HEK293 (cell line): Measurements from ENCODE around the gene MAP3K14.

Experiments
- BCL11B ChIP-seq: fragments of 450-650 bp; formaldehyde crosslinking; IDR thresholded peaks from 2 replicates; pipeline ENCODE4 v1.5.1; 2016; ENCODE audit warnings: low read depth, missing biosample characterization, missing genetic modification characterization
- FEZF1 ChIP-seq: fragments of 450-650 bp; formaldehyde crosslinking; IDR thresholded peaks from 2 replicates; pipeline ENCODE4 v1.5.1; 2016; ENCODE audit warnings: missing biosample characterization, missing genetic modification characterization
- GFI1B ChIP-seq: fragments of 450-650 bp; formaldehyde crosslinking; IDR thresholded peaks from 2 replicates; pipeline ENCODE4 v1.5.1; 2016; ENCODE audit warnings: missing biosample characterization, missing genetic modification characterization
- KLF10 ChIP-seq: fragments of 450-650 bp; IDR thresholded peaks from 2 replicates; pipeline ENCODE4 v1.5.1; 2018; ENCODE audit warnings: missing biosample characterization, mild to moderate bottlenecking, missing genetic modification characterization
- OSR2 ChIP-seq: fragments of 450-650 bp; formaldehyde crosslinking; IDR thresholded peaks from 2 replicates; pipeline ENCODE4 v1.5.1; 2016; ENCODE audit warnings: missing biosample characterization, missing genetic modification characterization
- SP7 ChIP-seq: fragments of 450-650 bp; formaldehyde crosslinking; IDR thresholded peaks from 2 replicates; pipeline ENCODE4 v1.5.1; 2016; ENCODE audit warnings: missing biosample characterization, missing genetic modification characterization
- ZBTB17 ChIP-seq: fragments of 450-650 bp; formaldehyde crosslinking; IDR thresholded peaks from 2 replicates; pipeline ENCODE4 v1.5.1; 2016; ENCODE audit warnings: missing biosample characterization, missing genetic modification characterization
- ZNF146 ChIP-seq: fragments of 450-650 bp; formaldehyde crosslinking; IDR thresholded peaks from 2 replicates; pipeline ENCODE4 v1.5.1; 2016; ENCODE audit warnings: missing biosample characterization, missing genetic modification characterization
- ZNF2 ChIP-seq: fragments of 450-650 bp; formaldehyde crosslinking; IDR thresholded peaks from 2 replicates; pipeline ENCODE4 v1.5.1; 2016; ENCODE audit warnings: missing biosample characterization, missing genetic modification characterization
- ZNF501 ChIP-seq: fragments of 450-650 bp; formaldehyde crosslinking; IDR thresholded peaks from 2 replicates; pipeline ENCODE4 v1.5.1; 2016; ENCODE audit warnings: missing biosample characterization, missing genetic modification characterization
- ZNF610 ChIP-seq: fragments of 450-650 bp; formaldehyde crosslinking; IDR thresholded peaks from 2 replicates; pipeline ENCODE4 v1.5.1; 2016; ENCODE audit warnings: missing biosample characterization, missing genetic modification characterization, borderline replicate concordance
- ZNF664 ChIP-seq: fragments of 450-650 bp; formaldehyde crosslinking; IDR thresholded peaks from 2 replicates; pipeline ENCODE4 v1.5.1; 2016; ENCODE audit warnings: missing biosample characterization, missing genetic modification characterization
- ZXDB ChIP-seq: fragments of 450-650 bp; formaldehyde crosslinking; IDR thresholded peaks from 2 replicates; pipeline ENCODE4 v1.5.1; 2016; ENCODE audit warnings: missing biosample characterization, missing genetic modification characterization
- TF ChIP-seq, protein P1 (sequence below): fragments of 450-650 bp; formaldehyde crosslinking; IDR thresholded peaks from 2 replicates; pipeline ENCODE4 v1.5.1; 2017; ENCODE audit warnings: missing biosample characterization, missing genetic modification characterization
- TF ChIP-seq, protein P2 (sequence below): fragments of 450-650 bp; formaldehyde crosslinking; IDR thresholded peaks from 2 replicates; pipeline ENCODE4 v1.5.1; 2017; ENCODE audit warnings: missing biosample characterization, missing genetic modification characterization
- TF ChIP-seq, protein P3 (sequence below): fragments of 450-650 bp; IDR thresholded peaks from 2 replicates; pipeline ENCODE4 v1.5.1; 2018; ENCODE audit warnings: missing biosample characterization, mild to moderate bottlenecking, missing genetic modification characterization
- TF ChIP-seq, protein P4 (sequence below): fragments of 450-650 bp; formaldehyde crosslinking; IDR thresholded peaks from 2 replicates; pipeline ENCODE4 v1.5.1; 2017; ENCODE audit warnings: missing biosample characterization, missing genetic modification characterization
- TF ChIP-seq, protein P5 (sequence below): fragments of 450-650 bp; formaldehyde crosslinking; IDR thresholded peaks from 2 replicates; pipeline ENCODE4 v1.5.1; 2016; ENCODE audit warnings: missing biosample characterization, missing genetic modification characterization
- TF ChIP-seq, protein P6 (sequence below): fragments of 450-650 bp; formaldehyde crosslinking; conservative IDR thresholded peaks from 2 replicates; pipeline ENCODE4 v1.5.1; 2016; ENCODE audit warnings: low read depth, missing biosample characterization, missing genetic modification characterization

MAP3K14 gene

DNA sequence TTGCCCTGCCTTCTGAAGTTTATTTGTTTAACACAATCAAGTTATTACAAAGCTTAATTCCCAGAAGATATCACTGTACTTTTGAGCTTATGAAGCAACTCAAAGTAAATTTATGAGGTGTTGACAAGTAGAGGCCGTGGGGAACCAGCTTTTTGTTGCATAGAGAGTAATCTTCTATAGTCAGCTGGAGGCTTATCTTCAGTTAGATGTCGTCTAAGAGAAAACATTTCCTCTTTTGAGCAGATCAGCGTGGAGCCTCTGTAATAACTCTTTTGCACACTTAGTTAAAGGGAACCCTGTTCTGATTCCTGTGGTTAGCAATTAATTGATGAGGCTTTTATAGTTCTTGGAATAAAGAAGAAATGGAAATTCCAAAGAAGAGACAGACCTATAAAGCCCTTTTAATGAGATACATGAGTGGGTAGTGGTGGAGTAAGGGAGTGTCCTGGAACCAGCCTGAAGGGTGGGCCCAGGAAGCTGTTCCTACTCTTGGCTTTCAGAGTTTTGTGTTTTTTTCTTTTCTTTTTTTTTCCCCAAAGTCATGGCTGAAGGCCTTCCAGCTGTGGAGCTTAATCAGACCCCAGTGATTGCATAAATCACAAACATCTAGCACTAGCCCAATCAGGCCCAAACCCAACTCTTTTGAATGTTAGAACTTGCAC, 28.9 kb upstream of the MAP3K14 start (continued):
- TF ChIP-seq, protein P1, sequence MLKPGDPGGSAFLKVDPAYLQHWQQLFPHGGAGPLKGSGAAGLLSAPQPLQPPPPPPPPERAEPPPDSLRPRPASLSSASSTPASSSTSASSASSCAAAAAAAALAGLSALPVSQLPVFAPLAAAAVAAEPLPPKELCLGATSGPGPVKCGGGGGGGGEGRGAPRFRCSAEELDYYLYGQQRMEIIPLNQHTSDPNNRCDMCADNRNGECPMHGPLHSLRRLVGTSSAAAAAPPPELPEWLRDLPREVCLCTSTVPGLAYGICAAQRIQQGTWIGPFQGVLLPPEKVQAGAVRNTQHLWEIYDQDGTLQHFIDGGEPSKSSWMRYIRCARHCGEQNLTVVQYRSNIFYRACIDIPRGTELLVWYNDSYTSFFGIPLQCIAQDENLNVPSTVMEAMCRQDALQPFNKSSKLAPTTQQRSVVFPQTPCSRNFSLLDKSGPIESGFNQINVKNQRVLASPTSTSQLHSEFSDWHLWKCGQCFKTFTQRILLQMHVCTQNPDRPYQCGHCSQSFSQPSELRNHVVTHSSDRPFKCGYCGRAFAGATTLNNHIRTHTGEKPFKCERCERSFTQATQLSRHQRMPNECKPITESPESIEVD (tag by site-specific recombination) = peak; percentile 96
- TF ChIP-seq, protein P2, sequence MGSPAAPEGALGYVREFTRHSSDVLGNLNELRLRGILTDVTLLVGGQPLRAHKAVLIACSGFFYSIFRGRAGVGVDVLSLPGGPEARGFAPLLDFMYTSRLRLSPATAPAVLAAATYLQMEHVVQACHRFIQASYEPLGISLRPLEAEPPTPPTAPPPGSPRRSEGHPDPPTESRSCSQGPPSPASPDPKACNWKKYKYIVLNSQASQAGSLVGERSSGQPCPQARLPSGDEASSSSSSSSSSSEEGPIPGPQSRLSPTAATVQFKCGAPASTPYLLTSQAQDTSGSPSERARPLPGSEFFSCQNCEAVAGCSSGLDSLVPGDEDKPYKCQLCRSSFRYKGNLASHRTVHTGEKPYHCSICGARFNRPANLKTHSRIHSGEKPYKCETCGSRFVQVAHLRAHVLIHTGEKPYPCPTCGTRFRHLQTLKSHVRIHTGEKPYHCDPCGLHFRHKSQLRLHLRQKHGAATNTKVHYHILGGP = peak; percentile 89
- TF ChIP-seq ZNF501 (tag by site-specific recombination) (no peak), OSR2 (peak; percentile 94), ZNF146 (peak; percentile 29; the same call in 1 of the 2 replicates), ZNF2 (tag by site-specific recombination) (0 out of 2 replicates have a peak, but pooled peaks have one; percentile 45), ZXDB (tag by site-specific recombination) (peak; percentile 87), GFI1B (tag by site-specific recombination) (peak; percentile 60), BCL11B (peak; percentile 55; the same call in 1 of the 2 replicates), ZBTB17 (tag by site-specific recombination) (peak; percentile 30; the same call in 1 of the 2 replicates), KLF10 (peak; percentile 88), ZNF664 (tag by site-specific recombination) (peak; percentile 98), ZNF610 (0 out of 2 replicates have a peak, but pooled peaks have one; percentile 38), FEZF1 (peak; percentile 98), SP7 (tag by site-specific recombination) (peak; percentile 97)
- TF ChIP-seq, protein P3, sequence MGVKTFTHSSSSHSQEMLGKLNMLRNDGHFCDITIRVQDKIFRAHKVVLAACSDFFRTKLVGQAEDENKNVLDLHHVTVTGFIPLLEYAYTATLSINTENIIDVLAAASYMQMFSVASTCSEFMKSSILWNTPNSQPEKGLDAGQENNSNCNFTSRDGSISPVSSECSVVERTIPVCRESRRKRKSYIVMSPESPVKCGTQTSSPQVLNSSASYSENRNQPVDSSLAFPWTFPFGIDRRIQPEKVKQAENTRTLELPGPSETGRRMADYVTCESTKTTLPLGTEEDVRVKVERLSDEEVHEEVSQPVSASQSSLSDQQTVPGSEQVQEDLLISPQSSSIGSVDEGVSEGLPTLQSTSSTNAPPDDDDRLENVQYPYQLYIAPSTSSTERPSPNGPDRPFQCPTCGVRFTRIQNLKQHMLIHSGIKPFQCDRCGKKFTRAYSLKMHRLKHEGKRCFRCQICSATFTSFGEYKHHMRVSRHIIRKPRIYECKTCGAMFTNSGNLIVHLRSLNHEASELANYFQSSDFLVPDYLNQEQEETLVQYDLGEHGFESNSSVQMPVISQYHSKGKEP (tag by site-specific recombination) = peak; percentile 90
- TF ChIP-seq, protein P4, sequence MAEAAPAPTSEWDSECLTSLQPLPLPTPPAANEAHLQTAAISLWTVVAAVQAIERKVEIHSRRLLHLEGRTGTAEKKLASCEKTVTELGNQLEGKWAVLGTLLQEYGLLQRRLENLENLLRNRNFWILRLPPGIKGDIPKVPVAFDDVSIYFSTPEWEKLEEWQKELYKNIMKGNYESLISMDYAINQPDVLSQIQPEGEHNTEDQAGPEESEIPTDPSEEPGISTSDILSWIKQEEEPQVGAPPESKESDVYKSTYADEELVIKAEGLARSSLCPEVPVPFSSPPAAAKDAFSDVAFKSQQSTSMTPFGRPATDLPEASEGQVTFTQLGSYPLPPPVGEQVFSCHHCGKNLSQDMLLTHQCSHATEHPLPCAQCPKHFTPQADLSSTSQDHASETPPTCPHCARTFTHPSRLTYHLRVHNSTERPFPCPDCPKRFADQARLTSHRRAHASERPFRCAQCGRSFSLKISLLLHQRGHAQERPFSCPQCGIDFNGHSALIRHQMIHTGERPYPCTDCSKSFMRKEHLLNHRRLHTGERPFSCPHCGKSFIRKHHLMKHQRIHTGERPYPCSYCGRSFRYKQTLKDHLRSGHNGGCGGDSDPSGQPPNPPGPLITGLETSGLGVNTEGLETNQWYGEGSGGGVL (tag by site-specific recombination) = peak; percentile 54
- TF ChIP-seq, protein P5, sequence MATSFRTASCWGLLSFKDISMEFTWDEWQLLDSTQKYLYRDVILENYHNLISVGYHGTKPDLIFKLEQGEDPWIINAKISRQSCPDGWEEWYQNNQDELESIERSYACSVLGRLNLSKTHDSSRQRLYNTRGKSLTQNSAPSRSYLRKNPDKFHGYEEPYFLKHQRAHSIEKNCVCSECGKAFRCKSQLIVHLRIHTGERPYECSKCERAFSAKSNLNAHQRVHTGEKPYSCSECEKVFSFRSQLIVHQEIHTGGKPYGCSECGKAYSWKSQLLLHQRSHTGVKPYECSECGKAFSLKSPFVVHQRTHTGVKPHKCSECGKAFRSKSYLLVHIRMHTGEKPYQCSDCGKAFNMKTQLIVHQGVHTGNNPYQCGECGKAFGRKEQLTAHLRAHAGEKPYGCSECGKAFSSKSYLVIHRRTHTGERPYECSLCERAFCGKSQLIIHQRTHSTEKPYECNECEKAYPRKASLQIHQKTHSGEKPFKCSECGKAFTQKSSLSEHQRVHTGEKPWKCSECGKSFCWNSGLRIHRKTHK (tag by site-specific recombination) = no peak
- TF ChIP-seq, protein P6, sequence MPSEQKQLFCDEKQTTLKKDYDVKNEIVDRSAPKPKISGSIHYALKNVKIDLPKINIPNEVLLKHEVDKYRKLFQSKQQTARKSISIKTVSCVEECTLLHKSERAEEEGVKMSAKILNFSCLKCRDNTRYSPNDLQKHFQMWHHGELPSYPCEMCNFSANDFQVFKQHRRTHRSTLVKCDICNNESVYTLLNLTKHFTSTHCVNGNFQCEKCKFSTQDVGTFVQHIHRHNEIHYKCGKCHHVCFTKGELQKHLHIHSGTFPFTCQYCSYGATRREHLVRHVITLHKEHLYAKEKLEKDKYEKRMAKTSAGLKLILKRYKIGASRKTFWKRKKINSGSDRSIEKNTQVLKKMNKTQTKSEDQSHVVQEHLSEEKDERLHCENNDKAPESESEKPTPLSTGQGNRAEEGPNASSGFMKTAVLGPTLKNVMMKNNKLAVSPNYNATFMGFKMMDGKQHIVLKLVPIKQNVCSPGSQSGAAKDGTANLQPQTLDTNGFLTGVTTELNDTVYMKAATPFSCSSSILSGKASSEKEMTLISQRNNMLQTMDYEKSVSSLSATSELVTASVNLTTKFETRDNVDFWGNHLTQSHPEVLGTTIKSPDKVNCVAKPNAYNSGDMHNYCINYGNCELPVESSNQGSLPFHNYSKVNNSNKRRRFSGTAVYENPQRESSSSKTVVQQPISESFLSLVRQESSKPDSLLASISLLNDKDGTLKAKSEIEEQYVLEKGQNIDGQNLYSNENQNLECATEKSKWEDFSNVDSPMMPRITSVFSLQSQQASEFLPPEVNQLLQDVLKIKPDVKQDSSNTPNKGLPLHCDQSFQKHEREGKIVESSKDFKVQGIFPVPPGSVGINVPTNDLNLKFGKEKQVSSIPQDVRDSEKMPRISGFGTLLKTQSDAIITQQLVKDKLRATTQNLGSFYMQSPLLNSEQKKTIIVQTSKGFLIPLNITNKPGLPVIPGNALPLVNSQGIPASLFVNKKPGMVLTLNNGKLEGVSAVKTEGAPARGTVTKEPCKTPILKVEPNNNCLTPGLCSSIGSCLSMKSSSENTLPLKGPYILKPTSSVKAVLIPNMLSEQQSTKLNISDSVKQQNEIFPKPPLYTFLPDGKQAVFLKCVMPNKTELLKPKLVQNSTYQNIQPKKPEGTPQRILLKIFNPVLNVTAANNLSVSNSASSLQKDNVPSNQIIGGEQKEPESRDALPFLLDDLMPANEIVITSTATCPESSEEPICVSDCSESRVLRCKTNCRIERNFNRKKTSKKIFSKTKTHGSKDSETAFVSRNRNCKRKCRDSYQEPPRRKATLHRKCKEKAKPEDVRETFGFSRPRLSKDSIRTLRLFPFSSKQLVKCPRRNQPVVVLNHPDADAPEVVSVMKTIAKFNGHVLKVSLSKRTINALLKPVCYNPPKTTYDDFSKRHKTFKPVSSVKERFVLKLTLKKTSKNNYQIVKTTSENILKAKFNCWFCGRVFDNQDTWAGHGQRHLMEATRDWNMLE = 0 out of 2 replicates have a peak, but pooled peaks have one; percentile 32
- TF ChIP-seq, all 188 proteins: peak for 55
